ENCODE measurements around the gene RIPK4.
"Not testable (repeated sequence)": the region's sequence is repeated elsewhere in the genome, so short reads cannot be mapped to it uniquely, and the experiment has no call there.

Gene RIPK4

GRCh38 chr21:41794600-41794999 is 27.7 kb upstream of the RIPK4 start:
- TF ChIP-seq CTCF (IDR thresholded peaks at IDR 0.05; ENCODE audit: low read depth, low read length, missing control alignments): no peak
- in situ Hi-C loops (cut with HindIII; ENCODE audit: low pct_ligation_motif_present, low sequenced_read_pairs): no loop called here
- peaks cover 6% of the 10 kb centered on the region for H3K36me3 ChIP-seq (replicated peaks)
- H3K27me3 ChIP-seq (replicated peaks): no peaks in the 10 kb centered on the region
- H3K4me3 ChIP-seq (ENCODE audit: low read depth, low read length): no peak overlapping the region
- no peak for DNase-seq
- H3K27ac ChIP-seq: no peak overlapping the region

- H3K27me3 ChIP-seq (replicated peaks): no peaks in the 10 kb centered on the region
- H3K36me3 ChIP-seq (replicated peaks): no peaks in the 10 kb centered on the region
- DNase-seq: no peak
- no peak overlapping the region for H3K4me3 ChIP-seq (ENCODE audit: low read depth, low read length)
- no peak for TF ChIP-seq CTCF (IDR thresholded peaks at IDR 0.05; ENCODE audit: low read depth, low read length, missing control alignments)
- no peak overlapping the region for H3K27ac ChIP-seq
- in situ Hi-C loops (cut with HindIII; ENCODE audit: low pct_ligation_motif_present, low sequenced_read_pairs): no loop called here
Observed at GRCh38 chr21:41792711-41793110, 25.9 kb upstream of the RIPK4 start.

GRCh38 chr21:41786509-41786987 is 19.7 kb upstream of the RIPK4 start:
- Histone ChIP-seq H3K4me3 (ENCODE audit: low read depth, low read length) (no peak overlapping the region), H3K27me3 (replicated peaks) (peaks cover 3% of the 10 kb centered on the region), H3K27ac (no peak overlapping the region), H3K36me3 (replicated peaks) (no peaks in the 10 kb centered on the region)
- TF ChIP-seq CTCF (IDR thresholded peaks at IDR 0.05; ENCODE audit: low read depth, low read length, missing control alignments): no peak
- in situ Hi-C loops (cut with HindIII; ENCODE audit: low pct_ligation_motif_present, low sequenced_read_pairs): no loop called here
- no peak for DNase-seq

GRCh38 chr21:41785262-41785661 is 18.4 kb upstream of the RIPK4 start:
- H3K36me3 ChIP-seq (replicated peaks); H3K4me3 ChIP-seq (ENCODE audit: low read depth, low read length); DNase-seq; H3K27ac ChIP-seq; H3K27me3 ChIP-seq (replicated peaks); in situ Hi-C loops (cut with HindIII; ENCODE audit: low pct_ligation_motif_present, low sequenced_read_pairs): not testable (repeated sequence)

- no peak for DNase-seq
- H3K4me3 ChIP-seq (ENCODE audit: low read depth, low read length): no peak overlapping the region
- no peak overlapping the region for H3K27ac ChIP-seq
- in situ Hi-C loops (cut with HindIII; ENCODE audit: low pct_ligation_motif_present, low sequenced_read_pairs): no loop called here
- H3K27me3 ChIP-seq (replicated peaks): peaks cover 9% of the 10 kb centered on the region
- no peaks in the 10 kb centered on the region for H3K36me3 ChIP-seq (replicated peaks)
- TF ChIP-seq CTCF (IDR thresholded peaks at IDR 0.05; ENCODE audit: low read depth, low read length, missing control alignments): no peak
Observed at GRCh38 chr21:41784456-41785102, 17.7 kb upstream of the RIPK4 start.

- Histone ChIP-seq H3K27ac (no peak overlapping the region), H3K4me3 (ENCODE audit: low read depth, low read length) (no peak overlapping the region), H3K27me3 (replicated peaks) (peaks cover 13% of the 10 kb centered on the region), H3K36me3 (replicated peaks) (no peaks in the 10 kb centered on the region)
- TF ChIP-seq CTCF (IDR thresholded peaks at IDR 0.05; ENCODE audit: low read depth, low read length, missing control alignments): no peak
- in situ Hi-C loops (cut with HindIII; ENCODE audit: low pct_ligation_motif_present, low sequenced_read_pairs): no loop called here
- DNase-seq: peak; percentile 11
Observed at GRCh38 chr21:41783476-41784180, 16.8 kb upstream of the RIPK4 start.

All from brain microvascular endothelial cell (primary cell).